RWPE2 (cell line): ENCODE data around the gene INPP5F.

Source experiments
- ATAC-seq: fragments of 200-7000 bp; cut with Tn5 transposase; 3 replicates; pipeline ENCODE4 v1.9.1; 2021; ENCODE audit warnings: low read depth
- DNase-seq: peaks from one replicate; pipeline ENCODE4 v3.0.0-alpha.2; 2020; ENCODE audit warnings: low spot score
- H3K27ac ChIP-seq: fragments of 450-650 bp; 2 replicates; pipeline ENCODE4 v1.5.1; 2017; ENCODE audit warnings: mild to moderate bottlenecking; ENCODE audit not compliant: poor library complexity, severe bottlenecking
- H3K27me3 ChIP-seq: fragments of 250-450 bp; sonication (Bioruptor Pico); 2 replicates; pipeline ENCODE4 v1.5.1; 2021; ENCODE audit warnings: mild to moderate bottlenecking, moderate library complexity; ENCODE audit not compliant: insufficient read depth, poor library complexity, severe bottlenecking
- H3K36me3 ChIP-seq: fragments of 250-450 bp; sonication (Bioruptor Pico); 2 replicates; pipeline ENCODE4 v1.5.1; 2020; ENCODE audit warnings: low read depth, mild to moderate bottlenecking, moderate library complexity
- H3K4me1 ChIP-seq: fragments of 250-450 bp; sonication (Bioruptor Pico); 2 replicates; pipeline ENCODE4 v1.5.1; 2021; ENCODE audit warnings: mild to moderate bottlenecking, moderate library complexity; ENCODE audit not compliant: insufficient read depth, poor library complexity, severe bottlenecking
- H3K4me3 ChIP-seq: fragments of 250-450 bp; sonication (Bioruptor Pico); 2 replicates; pipeline ENCODE4 v1.5.1; 2021; ENCODE audit warnings: mild to moderate bottlenecking, moderate library complexity; ENCODE audit not compliant: severe bottlenecking
- H3K9me3 ChIP-seq: fragments of 250-450 bp; sonication (Bioruptor Pico); 2 replicates; pipeline ENCODE4 v1.5.1; 2021; ENCODE audit warnings: mild to moderate bottlenecking, moderate library complexity; ENCODE audit not compliant: severe bottlenecking
- TF ChIP-seq, protein P1 (sequence below): fragments of 450-650 bp; IDR thresholded peaks from one replicate; pipeline ENCODE4 v1.5.1; 2017; ENCODE audit warnings: mild to moderate bottlenecking, moderate library complexity; ENCODE audit not compliant: poor library complexity, severe bottlenecking

Gene INPP5F

DNA sequence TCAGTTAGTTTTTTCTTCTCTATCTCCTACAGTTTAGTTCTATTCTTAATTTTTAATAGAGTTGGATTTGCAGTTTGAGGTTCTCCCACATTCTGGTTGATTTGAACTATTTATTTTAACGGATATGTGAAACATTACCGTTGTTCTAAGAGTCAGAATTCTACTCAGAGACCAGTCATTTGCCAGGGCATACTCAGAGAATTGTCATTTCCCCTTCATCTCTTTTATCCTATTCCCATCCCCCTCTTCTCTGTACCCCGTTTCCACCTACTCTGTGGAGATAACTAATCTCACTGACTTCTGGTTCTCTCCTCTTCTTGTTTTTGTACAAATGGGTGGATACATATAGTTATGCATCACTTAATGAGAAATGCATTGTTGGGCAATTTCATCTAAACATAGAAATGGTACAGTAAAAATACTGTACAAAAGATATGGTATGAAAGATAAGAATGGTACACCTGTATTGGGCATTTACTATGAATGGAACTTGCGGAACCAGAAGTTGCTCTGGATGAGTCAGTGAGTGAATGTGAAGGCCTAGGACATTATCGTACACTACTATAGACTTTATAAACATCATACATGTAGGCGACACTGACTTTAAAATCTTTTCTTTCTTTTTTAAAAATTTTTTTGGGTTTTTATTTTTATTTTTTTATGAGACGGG, 53.1 kb downstream of the INPP5F start:
- no peak for DNase-seq
- no peaks in the 10 kb centered on the region; the same call in 1 of the 2 replicates for H3K36me3 ChIP-seq
- TF ChIP-seq, protein P1, sequence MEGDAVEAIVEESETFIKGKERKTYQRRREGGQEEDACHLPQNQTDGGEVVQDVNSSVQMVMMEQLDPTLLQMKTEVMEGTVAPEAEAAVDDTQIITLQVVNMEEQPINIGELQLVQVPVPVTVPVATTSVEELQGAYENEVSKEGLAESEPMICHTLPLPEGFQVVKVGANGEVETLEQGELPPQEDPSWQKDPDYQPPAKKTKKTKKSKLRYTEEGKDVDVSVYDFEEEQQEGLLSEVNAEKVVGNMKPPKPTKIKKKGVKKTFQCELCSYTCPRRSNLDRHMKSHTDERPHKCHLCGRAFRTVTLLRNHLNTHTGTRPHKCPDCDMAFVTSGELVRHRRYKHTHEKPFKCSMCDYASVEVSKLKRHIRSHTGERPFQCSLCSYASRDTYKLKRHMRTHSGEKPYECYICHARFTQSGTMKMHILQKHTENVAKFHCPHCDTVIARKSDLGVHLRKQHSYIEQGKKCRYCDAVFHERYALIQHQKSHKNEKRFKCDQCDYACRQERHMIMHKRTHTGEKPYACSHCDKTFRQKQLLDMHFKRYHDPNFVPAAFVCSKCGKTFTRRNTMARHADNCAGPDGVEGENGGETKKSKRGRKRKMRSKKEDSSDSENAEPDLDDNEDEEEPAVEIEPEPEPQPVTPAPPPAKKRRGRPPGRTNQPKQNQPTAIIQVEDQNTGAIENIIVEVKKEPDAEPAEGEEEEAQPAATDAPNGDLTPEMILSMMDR: no peak
- H3K4me1 ChIP-seq: no peaks in the 10 kb centered on the region
- no peaks in the 10 kb centered on the region for H3K27me3 ChIP-seq
- no peak for ATAC-seq
- no peak overlapping the region for H3K4me3 ChIP-seq
- no peaks in the 10 kb centered on the region for H3K9me3 ChIP-seq
- H3K27ac ChIP-seq: no peak overlapping the region

DNA sequence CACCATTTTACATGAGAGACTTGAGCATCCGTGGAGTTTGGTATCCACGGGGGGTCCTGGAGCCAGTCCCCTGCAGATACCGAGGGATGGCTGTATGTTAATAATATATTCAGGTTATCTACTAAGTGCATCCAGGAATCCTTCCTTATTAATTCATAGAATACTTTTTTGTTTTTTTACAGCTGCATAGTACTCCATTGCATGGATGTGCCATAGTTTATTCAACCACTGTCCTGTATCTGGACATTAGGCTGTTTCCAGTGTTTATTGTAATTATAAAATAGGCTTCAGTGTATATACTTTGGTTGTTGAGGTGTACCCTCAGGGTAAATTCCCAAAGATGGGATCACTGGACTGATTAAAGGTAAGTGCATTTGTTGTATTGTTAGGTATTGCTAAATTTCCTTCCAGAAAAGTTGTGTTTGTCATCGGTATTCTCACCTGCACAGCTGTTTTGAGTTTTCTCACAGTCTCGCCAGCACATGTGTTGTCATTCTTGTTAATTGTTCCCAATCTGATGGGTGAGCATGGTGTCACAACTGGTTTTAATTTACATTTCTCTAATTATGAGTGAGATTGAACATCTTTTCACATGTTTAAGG, 55.1 kb downstream of the INPP5F start:
- no peak for DNase-seq
- TF ChIP-seq, protein P1: no peak
- H3K9me3 ChIP-seq: no peaks in the 10 kb centered on the region
- H3K27ac ChIP-seq: no peak overlapping the region
- H3K27me3 ChIP-seq: no peaks in the 10 kb centered on the region
- no peaks in the 10 kb centered on the region; the same call in 1 of the 2 replicates for H3K36me3 ChIP-seq
- ATAC-seq: no peak
- H3K4me3 ChIP-seq: no peak overlapping the region
- H3K4me1 ChIP-seq: no peaks in the 10 kb centered on the region

DNA sequence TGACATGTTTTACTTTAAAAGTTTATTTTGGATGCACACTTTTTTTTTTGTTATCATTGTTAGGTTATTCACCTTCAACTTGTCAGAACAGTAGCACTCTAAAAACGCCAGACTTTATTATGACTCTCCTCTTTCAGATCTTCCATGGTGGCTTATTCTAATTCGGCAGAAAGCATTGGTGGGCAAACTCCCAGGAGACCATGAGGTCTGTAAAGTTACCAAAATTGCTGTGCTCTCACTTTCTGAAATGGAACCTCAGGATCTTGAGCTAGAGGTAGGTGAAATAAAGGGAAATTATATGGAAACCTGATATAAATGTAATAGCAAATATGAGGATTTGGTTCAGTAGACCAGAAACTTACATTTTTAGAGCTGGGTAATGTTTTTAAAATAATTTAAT, 55.6 kb downstream of the INPP5F start:
- H3K4me3 ChIP-seq: no peak overlapping the region
- no peaks in the 10 kb centered on the region for H3K4me1 ChIP-seq
- DNase-seq (no peak), ATAC-seq (no peak)
- H3K27ac ChIP-seq: no peak overlapping the region
- no peaks in the 10 kb centered on the region; the same call in 1 of the 2 replicates for H3K36me3 ChIP-seq
- no peaks in the 10 kb centered on the region for H3K27me3 ChIP-seq
- TF ChIP-seq, protein P1: no peak
- H3K9me3 ChIP-seq: no peaks in the 10 kb centered on the region

DNA sequence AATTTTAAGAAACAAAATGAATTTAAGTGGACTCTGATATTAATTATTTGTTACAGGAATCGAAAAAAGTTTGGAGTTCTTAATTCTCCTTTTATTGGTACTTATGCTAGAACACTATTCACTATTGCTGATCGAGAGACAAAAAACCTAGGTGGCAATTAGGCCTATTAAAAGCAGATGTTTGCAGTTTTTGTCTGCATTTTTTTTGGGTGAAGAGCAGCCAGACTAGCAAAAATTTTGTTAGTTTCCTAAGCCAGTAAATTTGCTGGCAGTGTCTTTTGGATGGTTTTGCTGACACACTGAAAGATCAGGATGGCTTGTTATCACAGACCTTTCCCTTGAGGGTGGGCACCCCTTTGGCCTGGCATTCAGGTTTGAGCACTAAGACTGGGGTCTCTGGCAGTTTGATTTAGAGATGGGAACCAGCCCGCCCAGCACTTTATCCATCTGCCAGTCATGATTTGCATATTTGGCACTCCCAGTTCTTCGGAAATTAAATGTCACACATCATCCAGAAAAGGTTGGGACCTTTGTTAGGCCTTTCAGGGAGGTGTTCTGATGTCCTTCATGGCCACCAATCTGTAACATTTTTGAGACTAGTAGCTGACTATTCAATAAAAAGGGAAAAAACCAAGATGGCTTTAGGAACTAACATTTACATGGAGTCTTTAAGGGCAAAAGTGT, 57.3 kb downstream of the INPP5F start:
- ATAC-seq (no peak), DNase-seq (no peak)
- no peaks in the 10 kb centered on the region; the same call in 1 of the 2 replicates for H3K36me3 ChIP-seq
- H3K27ac ChIP-seq: no peak overlapping the region
- H3K4me1 ChIP-seq: no peaks in the 10 kb centered on the region
- no peaks in the 10 kb centered on the region for H3K9me3 ChIP-seq
- H3K4me3 ChIP-seq: no peak overlapping the region
- no peaks in the 10 kb centered on the region for H3K27me3 ChIP-seq
- TF ChIP-seq, protein P1: no peak
